HG03280 (cell line): ENCODE results near the gene HOXA13.

Experiments used
- ATAC-seq: cut with Tn5 transposase; IDR thresholded peaks from one replicate; pipeline ENCODE4 v1.9.1; 2021; ENCODE audit warnings: mild to moderate bottlenecking, moderate library complexity; ENCODE audit not compliant: unreplicated experiment

The HOXA13 gene

DNA sequence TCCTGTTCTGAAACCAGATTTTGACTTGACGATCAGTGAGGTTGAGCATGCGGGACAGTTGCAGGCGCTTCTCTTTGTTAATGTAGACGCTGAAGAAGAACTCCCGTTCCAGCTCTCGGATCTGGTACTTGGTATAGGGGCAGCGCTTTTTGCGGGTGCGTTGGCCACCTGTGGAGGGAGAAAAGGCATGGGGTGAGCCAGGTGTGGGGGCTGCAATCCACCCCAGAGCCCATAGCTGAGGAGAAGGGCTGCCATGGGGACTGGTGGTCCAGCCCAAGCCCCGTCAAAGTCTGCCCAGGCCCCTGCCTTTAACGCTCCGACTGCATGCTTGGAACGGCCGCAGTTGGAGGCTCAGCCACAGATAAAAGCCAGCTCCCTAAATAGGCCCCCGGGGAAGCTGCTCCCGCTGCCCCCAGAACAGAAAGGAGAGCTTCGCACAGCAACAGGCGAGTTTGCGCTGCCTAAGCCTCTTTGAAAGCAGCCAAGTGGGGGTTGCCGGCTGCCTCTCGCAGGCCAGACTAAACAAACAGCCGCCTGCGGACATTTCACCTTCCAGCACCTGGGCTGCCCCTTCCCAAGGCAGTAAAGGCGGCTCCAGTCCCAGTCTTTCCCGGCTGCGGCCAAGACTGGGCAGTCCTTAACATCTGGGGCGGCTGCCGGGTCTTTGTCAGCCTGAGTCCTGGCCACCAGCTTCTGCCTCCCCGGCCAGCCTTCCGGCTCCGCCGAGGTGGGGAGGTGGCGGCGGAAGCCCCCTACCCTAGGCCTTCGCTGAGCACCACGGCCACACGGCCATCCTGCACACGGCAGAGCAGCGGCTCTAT lies 16.8 kb downstream of the HOXA13 start:
- ATAC-seq: no peak

DNA sequence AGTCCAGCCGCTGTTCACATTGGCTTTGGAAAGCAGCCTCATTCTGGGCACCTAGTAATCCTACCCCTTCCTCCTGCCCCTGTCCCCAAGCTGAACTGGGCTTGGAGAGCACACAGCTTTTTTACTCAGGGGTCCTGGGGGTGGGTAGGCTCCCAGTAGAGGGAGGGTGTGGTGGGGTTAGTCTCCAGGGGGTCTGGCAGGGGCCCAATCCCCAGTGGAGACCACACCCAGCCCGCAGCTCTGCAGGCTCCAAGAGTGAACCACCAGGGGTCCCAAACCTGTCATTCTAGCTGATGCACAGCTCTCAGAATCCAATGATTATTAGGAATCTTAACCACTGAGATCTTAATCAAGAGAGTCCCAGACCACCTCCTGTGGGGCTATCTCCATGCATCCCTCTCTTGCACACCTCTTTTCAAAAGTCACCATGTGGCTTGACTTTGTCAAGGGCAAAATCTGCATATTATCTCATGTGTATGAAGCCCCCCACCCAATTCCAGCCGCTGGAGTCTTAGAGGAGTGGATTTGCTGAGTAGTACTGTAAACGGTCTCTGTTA lies 17.5 kb downstream of the HOXA13 start:
- ATAC-seq: no peak

DNA sequence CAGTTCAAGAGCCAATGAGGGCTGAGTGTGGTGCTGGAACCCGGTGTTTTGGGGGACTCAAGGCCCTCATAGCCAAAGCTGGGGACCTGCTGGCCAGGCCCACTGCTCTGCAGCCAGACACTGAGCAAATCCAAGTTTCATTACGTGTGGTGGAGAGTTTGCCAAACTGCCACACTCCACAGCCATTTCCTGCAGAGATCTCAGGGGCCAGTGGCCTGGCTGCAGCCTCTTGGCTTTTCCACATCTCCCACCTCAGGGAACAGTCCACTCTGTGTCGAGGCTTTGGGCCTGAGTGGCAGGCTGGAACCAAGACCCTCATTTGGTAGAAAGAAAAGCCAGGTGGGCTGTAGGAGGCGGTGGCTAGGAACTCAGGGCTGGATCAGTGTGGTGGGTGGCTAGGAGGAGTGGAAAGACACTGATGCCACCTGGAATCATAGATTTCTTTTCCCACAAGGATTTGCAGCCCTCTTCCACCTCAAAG lies 18.1 kb downstream of the HOXA13 start:
- ATAC-seq: no peak

DNA sequence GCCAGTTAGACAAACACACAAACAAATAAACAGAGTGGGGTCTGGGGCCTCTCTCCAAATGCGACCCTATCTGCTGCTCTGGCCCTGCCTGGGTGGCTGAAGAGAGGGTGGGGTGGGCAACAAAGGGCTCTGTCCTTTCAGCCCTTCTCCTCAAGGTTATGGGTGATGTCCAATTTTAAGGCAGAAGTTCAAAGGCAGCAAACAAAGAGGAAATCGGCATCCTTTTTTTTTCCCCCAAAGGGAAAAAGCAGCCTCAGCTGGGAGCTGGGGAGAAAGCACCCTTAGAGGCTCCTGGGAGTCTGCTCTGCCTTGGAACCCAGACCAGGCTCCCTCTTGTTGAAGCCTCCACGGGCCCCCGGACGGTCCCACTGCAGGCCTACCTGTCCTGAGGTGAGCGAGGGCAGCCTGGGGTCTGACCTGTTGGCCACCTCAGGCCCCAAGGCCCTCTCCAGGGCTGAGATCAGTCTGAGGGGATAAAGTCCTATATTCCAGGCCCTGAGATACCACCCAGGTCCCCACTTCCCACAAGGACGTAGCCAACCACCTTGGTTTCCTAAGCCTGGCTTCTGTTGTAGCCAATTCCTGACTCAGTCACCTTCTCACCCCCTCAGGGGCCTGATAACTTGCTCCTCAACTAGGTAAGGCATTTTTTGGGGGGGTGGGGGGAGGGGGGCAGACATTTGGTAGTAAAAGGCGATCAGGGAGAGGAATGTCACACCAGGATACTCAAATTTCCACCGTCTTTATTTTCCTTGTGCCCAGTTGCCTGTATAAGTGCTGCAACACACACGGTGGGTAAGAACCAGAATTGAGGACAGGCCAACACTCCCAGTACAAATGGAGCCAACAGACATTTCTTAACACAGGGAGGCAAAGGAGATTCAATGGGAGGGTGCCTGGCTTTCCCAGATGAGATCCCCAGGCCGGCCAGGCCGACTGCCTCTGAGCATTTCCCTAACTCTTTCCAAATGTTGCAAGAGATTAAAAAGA lies 19.2 kb downstream of the HOXA13 start:
- no peak for ATAC-seq

DNA sequence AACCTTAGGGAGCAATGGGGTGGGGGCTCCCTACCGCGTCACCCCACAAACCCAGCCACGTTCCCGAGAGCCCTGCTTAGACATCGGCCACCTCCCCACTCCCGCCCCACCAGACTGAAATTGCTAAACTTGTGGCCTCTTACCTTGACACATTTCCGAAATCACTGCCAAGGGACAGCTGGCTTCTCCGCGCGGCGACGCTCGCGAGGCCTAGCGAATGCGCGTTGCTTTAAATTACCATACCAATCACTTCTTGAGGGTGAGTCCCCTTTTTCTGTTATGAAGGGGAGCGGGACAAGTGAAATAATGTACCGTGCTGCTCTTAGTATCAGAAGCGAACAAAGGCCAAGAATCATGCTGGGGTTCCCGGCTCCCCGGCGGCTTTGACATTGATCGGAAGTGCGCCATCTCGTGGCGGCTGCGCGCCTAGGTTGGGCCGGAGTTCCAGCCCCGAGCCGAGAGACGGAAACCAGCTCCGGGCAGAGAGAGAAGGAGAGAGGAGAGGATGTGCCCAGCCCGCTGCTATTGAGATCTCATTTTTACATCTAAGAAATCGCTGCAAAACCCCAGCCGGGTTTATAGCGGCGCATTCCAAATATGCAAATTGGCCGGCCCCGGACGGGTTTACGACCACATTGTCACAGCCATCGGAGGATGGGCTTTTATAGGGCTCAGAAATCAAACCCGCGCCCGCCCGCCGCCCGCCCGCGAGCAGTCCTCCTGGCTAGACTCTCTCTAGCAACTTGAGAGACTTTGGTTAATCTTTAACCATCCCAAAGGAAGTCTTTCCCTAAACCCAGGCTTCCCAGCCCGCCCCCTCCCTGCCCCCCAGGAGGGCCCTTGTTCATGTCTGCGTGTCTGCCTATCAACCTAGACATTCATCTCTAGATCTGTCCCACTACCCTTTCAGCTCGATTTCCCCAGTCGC lies 20.1 kb downstream of the HOXA13 start:
- ATAC-seq: no peak

DNA sequence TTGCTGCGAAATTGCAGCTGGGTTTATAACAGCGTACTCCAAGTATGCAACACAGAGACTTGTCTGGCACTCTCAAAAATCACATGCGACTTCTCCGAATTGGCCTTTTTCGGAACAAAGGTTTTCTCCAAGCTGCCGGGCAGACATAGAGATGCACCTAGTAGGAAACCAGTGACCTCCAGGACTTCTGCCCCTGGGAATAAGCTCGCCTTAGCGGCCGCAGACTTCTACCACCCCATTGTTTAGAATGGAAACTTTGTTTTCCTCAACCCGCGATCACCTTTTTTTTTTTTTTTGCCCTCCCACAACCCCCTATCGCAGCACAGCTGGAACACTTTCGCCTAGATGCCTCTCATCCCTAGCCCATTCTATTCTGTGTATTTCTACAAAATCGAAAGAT lies 20.9 kb downstream of the HOXA13 start:
- ATAC-seq: no peak

DNA sequence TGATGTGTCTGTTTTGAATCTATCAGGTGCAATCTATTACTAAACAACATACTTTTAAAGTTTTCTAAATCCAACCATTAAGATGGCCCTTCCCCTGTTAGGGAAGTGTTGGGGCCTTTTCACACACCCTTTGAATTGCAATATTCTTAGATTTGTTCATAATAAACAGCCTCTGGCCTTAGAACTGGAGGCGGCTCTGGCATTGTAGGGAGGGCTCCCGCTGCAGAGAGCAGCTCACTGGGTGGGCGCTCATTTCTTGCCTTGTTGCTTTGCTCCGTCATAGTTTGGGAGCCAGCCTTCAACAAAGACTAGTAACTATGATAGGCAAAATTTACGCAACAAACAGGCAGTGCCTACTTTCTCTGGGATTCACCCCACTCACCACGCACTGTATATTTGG lies 21.5 kb downstream of the HOXA13 start:
- no peak for ATAC-seq

DNA sequence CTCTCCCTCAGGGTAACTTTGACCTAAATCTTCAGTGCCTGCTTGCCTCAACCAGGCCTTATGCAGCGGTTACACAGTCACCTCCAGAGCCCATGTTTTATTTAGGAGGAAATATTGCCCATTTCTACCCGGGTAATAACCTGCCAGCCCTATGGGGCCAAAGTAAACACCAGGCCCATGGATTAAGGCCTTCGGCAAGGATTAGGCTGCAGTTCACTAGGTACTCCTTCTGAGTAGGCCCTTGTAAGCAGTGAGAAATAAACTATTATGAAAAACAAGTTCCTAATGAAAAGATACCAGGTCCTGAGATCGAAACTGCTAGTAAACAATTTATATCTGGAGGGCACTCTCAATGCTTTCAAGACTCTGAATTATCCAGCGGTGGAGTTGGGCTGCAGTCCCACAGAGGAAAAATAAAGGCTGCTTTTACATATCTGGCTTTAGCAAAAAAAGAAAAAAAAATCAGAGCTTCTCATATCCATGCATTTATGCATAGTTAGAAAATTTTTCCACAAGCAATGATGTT lies 22.0 kb downstream of the HOXA13 start:
- ATAC-seq: no peak

DNA sequence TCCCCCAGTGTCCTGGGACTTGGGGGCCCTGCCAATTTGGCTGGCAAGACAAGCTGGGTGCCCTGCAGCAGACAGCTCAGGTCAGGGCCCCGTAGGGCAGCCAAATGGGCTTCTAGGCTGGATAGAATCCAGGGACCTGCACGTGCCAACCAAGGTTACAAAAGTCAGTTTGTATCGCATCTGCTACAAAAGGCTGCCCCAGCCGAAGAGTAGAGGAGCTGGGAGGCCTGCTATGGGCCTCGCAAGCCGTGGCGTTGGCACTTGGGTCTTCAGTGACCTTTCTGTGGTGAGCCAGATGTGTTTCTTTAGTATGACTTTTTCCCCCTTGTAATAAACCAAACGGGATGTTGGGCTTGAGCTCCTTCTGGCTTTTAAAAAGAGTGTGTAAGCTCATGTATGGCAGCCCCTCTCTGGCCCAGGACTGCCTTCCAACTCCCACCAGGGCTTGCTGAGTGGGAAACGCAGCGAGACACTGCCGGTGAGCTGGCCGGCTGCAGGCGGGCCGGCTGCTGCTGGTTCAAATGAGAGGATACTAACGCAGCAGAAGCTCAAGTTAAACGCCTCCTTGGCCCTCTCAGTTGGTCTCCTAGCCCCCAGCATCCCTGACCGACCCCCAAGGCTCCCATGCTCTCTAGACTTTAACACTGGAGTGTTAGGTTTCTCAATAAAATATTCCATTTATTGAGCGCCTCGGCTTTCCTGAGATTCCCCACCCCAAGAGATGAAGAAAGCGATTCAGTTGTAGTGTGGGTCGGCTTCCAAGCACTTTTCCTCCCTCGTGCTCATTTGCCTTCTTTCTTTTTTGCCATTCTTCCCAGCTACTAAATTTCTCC lies 22.7 kb downstream of the HOXA13 start:
- ATAC-seq: no peak

DNA sequence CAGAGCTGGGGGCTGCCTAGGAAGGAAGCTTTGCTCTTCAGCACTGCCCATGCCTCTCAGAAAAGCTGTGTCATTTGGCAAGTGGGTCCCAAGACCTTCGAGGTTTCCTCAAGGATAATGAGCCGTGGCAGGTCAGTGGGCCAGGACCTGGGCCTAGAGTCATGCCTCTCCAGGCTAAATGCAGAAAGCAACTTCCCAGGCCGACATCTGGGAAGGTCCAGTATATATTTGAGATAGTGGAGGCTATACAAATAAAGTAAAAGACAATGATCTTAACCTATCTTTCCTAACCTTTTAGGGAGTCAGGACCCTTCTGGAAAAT lies 23.4 kb downstream of the HOXA13 start:
- no peak for ATAC-seq

DNA sequence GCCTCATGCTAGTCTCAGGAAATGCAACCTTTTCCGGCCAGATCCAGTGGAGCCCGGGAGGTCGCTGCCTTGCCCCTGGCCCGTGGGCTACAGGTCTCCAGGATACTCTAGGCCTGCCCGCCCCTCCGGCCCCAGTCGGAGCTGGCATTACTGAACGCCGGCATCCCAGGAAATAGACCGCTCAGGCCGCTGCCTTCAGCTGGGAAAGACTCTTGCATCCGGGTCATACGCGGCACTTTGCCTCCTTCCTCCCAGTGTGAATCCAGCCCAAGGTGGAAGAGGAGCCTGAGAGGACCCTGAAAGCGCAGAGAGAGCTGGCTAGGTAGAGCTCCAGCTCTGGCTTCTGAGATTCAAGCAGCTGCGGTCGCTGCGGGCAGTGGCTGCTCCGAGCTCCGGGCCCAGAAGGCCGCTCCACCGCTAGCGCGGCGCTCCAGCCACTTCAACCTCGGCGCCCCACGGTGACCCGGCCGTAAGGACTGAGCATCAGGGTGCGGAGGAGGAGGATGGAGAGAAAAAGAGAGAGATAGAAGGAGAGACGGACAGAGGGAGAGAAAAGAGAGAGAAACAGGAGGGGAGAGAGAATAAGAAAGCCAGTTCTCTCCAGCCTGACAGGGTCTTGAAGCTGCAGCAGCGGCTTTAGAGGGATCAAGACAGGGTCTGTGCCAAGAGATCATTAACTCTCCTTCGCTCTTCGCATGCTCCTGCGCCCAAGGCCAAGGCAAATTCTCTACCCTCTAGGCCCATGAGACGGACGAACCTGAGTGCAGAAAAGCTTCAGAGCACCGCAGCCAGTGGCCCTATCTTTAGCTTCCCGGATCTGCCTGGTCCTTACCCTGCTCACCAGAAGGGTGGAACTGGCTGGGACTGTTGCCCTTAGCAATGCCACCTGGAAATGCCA lies 24.0 kb downstream of the HOXA13 start:
- no peak for ATAC-seq

DNA sequence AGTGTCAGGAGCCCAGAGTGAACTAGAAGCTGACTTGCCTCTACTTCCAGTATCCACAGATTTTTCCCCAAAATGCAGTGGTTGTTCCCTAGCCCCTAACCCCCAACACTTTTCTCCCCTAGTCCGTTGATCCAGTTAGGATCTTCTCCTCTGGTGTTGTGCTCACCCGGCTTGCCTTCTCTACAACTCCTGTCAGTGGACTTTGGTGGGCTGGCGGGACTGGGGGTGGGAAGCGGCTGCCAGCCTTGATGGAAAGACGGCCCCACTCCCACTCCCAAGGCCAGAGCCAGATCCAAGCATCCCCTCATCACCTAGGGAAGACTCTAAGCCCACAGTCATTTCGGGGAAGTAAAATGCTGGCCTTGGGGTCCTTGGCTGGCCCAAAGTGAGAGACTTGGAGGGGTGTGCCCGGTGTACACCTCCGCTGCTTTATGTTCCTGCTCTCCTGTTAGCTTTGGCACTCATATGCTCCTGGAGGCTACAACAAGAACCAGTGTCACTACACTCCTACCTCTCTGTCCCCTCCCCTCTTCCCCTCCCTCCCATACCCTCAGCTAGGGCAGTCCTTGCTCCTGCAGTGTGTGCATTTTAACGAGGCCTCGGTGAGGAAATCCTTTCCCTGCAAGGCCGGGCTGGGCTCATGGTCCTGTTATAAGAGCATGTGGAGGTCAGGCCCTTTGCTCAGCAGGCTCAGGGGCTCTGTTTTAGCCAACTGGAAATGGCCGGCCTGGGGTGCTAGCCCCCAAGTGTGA lies 24.8 kb downstream of the HOXA13 start:
- ATAC-seq: no peak

DNA sequence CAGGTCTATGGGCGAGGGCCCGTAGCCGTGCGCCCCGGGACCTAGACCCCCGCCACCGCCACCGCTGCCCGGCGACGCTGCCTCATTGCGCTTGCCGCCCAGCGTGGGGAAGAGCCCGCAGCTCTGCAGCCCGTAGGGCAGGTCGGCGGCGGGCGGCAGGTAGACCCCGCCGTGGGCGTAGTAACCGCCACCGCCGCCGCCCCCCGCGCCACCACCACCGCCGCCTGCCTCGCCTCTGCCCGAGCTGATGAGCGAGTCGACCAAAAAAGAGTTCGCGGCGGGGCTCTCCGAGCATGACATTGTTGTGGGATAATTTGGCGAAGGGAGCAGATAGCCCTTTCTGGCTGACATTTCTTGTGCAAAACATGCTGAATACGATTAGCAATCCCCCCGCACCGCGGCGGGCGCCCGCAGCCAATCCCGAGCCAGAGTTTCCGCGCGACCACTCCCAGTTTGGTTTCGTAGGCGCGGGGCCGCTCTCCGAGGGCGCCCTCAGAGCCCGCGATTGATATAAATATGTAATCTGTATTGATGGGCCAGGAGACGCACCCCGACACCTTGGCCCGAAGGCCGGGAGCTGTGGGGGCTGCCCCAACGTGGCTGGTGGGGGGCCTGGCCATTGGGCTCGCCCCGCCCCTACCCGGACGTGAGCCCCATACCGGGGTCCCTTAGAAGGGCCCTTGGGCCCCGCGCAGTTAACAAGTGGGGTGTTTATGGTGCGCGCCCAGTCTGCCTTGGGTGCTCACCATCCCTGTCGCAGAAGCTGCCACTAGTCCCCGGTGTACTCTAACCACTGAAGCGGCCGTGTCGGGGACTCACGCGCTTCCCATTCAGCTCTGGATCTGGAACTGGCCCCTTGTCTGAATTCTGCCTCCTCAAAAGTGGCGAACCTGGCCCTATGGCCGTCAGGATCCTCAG lies 25.7 kb downstream of the HOXA13 start, which contains the start of gene HOXA10:
Gene HOXA10, minus strand, starts transcription at position 365 of the 918 bp plus-strand sequence. Its CDS starts 14 bp downstream, at position 351.
- ATAC-seq: no peak

DNA sequence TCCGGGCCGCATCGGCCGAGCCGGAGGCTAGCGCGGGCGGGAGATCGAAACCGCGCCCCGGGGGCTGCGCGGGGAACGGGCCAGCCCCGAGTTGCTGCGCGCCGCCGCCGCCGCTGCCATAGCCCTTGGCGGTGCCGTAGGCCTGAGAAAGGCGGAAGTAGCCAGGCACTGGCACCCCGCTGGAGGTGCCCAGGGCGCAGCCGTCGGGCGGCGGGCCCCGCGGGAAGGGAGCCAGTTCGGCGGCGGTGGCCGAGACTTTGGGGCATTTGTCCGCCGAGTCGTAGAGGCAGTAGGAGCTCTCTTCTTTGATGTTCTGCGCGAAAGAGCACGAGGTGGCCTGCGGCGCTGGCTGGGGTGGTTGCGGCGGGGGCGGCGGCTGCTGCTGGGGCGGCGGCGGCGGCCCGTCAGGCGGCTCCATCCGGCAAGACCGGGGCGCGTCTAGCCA lies 26.4 kb downstream of the HOXA13 start:
- ATAC-seq: no peak

DNA sequence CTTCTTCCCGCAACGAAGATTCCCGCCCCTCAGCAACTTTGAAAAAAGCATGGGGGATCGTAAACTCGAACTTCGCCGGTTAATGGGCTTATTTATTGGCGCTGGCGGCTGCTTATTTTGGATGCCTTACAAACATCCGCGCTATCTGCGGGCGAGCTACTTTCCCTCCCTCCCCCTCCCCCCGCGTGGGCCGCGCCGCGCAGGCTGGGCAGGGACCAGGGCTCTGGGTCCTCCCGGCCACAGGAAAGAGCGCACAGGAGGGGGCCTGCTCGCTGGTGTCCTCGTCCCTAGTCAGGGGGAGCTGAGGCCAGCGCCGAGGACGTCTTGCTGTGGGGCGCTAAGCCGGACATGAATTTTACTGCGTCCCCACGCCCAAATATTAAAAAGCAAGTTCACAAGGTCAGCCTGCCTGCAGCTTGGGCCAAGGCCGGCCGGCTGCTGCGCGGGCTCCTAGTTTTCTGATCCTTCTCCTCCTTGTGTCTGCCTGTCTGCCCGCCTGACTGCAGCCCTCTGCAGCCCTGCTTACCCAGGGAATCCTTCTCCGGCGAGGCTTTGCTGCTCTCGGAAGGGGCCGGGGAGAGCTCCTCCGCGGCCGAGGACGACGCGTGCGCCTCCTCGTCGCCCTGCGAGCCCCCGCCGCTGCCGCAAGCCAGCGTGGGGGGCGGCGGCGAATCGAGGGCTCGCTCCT lies 26.9 kb downstream of the HOXA13 start:
- no peak for ATAC-seq

DNA sequence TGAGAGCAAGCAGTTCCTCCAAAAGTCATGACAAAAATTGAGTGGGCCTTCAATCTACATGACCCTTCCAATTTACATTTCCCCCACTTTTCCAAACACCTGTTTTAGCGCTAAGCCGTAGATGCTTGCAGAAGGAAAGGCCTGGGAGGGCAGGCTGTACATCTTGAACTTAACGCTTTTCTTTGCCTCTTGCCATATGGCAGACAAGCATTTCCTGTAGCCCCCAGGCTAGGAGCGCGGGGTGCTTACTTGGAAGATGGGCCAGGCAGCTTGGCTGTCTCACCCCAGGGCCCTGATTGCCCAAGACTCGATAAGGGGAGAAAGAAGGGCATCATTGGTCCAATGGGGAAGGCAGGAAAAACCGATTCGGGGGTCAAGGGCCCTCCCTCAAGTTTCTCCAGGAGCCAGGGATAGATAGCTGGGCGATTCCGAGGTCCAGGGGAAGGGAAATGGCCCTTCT lies 27.5 kb downstream of the HOXA13 start:
- ATAC-seq: no peak
